MM.1S (cell line): ENCODE results near the gene IL10RB.

ENCODE experiments used
- EZH2 ChIP-seq: fragments of 300-600 bp; sonication (generic); optimal IDR thresholded peaks from 2 replicates; pipeline ENCODE3; 2017; ENCODE audit warnings: low read depth, mild to moderate bottlenecking, antibody characterized with exemption, low read length, mixed read lengths
- EZH2phosphoT487 ChIP-seq: fragments of 300-600 bp; sonication (generic); IDR thresholded peaks from 2 replicates; pipeline ENCODE4 v1.6.1; 2018; ENCODE audit warnings: antibody characterized with exemption, low read length
- TF ChIP-seq, protein P1 (sequence below): fragments of 300-600 bp; sonication (generic); IDR thresholded peaks from 2 replicates; pipeline ENCODE4 v1.5.1; 2016; ENCODE audit warnings: antibody characterized with exemption, low read length, mixed read lengths

DNA sequence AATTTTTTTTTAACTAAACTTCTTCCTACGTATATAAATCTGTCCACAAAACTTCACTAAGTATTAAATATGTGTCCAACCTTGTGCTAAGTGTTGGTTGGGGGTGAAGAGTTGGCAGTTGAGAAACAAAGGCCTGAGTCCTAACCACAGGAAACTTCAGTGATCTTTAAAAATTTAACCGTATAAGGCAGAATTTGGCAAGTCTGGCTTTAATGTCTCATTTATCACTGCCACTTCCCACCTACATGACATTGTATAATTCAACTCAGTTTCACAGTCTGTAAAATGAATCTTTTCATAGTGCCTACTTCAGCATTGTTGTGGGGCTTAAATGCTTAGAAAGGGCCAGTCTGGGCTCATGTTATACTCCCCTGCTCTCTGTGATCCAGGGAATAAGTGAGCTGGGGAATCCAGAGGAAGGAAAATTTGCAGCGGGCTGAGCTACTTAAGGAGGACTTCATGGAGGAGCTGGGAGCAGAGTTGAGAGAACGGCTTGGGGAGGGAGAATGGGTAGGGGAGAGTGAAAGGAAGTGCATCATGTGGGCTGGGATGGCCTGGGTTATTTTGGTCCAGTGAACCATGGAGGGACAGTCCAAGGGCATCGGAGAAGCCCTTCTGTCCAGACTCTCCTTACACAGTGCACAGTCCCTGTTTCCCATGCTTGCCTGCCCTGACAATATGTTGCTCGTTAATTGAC lies 21.9 kb upstream of the IL10RB start:
- TF ChIP-seq, protein P1, sequence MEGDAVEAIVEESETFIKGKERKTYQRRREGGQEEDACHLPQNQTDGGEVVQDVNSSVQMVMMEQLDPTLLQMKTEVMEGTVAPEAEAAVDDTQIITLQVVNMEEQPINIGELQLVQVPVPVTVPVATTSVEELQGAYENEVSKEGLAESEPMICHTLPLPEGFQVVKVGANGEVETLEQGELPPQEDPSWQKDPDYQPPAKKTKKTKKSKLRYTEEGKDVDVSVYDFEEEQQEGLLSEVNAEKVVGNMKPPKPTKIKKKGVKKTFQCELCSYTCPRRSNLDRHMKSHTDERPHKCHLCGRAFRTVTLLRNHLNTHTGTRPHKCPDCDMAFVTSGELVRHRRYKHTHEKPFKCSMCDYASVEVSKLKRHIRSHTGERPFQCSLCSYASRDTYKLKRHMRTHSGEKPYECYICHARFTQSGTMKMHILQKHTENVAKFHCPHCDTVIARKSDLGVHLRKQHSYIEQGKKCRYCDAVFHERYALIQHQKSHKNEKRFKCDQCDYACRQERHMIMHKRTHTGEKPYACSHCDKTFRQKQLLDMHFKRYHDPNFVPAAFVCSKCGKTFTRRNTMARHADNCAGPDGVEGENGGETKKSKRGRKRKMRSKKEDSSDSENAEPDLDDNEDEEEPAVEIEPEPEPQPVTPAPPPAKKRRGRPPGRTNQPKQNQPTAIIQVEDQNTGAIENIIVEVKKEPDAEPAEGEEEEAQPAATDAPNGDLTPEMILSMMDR, result no peak
- TF ChIP-seq EZH2 (no peak), EZH2phosphoT487 (no peak)
